Activated CD4-positive, alpha-beta T cell treated with anti-CD3 and anti-CD28 coated beads for 1 hour (primary cell): ENCODE measurements around the gene CACNA2D1.
"Not testable (repeated sequence)": the region's sequence is repeated elsewhere in the genome, so short reads cannot be mapped to it uniquely, and the experiment has no call there.

Experiments used
- DNase-seq: peaks from one replicate; pipeline ENCODE4 v3.0.0-alpha.2; 2020

The CACNA2D1 gene

DNA sequence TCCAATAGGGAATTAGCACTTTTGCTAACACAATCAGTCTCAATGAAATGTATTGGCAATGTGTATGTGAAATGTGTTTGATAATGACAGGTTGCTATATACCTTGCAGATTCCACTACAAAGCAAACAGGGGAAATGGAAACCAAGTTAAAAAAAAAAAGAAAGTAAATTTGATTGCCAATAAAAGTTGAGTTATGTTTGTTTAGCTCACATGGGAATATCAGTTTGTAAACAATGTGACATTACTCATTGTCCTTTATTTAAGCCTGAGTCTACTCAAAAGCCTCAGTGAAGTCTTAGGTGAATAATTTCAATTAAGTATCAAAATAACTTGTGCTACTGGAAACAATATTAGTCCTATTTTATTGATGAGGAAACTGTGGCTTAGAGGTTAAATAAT is 285.2 kb downstream of the CACNA2D1 start:
- DNase-seq: no peak

DNA sequence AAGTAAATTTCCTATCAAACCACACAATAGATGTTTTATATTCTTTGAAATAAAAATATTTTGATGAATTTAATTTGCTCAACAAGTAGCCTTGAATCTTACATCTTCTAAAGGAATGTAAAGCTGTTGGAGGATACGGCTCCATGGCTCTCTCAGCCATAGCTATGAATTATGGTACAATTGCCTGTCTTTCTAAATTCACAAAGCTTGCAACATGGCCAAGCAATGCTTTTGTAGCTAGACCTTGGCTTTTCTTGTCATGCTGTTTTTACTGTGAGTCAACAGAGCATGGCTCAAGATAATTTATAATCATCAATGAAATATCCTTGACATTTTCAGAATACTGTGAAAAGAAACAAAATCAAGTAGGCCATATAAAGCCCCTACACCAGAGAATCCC is 286.7 kb downstream of the CACNA2D1 start:
- DNase-seq: no peak

DNA sequence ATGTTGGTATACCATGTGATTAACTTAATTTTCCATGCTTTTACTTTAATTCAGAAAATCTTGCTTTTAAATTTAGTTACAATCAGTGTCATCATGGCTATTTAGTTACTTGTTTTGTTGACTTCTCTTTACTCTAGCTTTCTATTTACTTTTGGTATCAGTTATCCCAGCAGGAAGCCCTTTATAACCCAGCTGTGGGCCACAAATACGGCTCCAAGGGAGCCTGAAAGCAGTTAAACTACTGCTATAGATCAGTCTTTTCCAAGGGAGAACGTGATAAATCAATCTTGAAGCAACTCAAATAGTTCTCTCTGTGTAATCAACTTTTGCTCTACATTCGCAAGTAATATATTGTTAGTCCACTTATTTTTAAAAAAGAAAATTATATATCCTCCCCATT is 287.4 kb downstream of the CACNA2D1 start:
- no peak for DNase-seq

DNA sequence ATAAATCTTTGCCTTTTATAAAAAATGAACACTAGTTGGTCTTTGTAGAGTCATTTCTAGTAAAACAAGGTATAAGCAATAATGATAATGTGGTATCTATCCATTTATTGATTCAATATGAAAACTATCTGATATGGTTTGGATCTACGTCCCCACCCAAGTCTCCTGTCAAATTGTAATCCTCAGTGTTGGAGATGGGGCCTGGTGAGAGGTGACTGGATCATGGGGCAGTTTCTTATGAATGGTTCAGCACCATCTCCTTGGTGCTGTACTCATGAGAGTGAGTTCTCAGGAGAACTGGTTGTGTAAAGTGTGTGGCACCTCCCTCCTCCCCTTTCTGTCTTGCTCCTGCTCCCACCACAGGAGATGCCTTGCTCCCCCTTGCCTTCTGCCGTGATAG is 288.8 kb downstream of the CACNA2D1 start:
- DNase-seq: no peak

DNA sequence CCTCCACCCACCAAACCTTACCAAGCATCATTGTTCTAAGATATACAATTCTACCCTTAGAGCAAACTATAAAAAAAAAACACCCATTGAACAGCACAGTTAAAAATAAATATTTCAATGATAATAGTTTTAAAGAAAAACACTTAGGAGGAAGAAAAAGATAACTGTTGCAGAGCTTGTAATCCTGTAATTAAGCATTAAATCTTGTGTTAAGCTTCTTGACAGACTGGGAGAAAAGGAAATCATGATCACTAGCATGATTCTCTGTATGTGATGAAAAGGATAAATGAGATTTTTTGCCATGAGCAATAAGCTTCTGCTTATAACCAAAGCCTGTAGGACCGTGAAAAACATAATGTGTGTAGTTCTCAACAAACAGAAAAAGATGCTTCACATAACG is 289.8 kb downstream of the CACNA2D1 start:
- DNase-seq: no peak

DNA sequence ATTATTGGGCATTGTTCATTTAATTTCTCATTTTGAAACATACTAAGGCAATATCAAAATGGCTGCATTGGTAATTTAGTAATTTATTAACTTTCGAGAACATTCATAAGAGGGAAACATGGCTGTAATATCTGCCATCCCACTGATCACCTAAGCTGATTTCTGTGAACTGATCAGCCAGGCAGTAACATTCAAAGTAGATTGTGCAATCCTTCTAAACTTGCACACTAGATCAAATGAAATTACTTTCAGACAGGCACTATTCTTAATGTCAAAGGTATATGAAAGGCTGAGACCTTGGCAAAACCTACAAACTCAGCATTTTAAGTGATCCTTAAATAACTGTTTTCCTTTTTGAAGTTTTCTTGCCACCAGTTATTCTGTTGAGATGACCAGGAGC is 290.7 kb downstream of the CACNA2D1 start:
- DNase-seq: no peak

DNA sequence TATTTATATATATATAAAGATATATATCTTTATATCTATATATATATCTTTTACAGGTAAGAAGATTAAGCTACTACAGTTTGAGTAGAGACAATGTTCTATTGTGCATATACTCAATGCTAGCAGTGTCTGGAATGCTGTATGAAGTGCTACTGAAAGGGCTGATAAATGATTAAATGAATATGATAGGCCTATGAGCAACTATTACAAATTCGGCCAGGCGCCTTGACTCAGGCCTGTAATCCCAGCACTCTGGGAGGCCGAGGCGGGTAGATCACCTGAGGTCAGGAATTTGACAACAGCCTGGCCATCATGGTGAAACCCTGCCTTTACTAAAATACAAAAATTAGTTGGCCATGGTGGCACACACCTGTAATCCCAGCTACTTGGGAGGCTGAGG is 297.1 kb downstream of the CACNA2D1 start:
- no peak for DNase-seq

DNA sequence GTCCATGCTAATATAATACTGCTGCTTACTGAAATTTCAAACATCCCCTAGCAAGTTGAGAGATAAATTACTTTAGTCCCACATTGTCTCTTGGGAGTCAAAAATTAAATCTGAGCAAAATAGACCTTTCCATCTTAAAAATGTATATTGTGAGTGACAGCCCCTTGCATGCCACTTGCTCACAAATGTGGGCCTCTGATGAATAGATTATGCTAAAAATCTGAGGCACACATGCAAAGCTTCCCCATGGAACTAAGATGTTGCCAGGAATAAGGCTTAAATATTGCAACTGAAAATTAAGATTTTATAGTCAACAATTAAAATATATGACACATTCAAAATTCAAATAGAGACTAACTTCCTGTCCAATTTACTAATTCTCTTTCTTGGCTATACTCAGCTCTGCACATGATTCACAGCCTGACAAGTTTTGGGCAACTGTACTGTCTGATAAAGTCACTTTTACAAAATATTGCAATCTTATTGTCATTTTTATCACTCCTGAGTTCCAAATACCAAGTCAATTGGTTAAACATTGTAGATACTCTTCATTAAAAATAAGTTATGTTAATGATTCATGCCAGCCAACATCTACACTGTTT is 301.2 kb downstream of the CACNA2D1 start:
- DNase-seq: no peak

DNA sequence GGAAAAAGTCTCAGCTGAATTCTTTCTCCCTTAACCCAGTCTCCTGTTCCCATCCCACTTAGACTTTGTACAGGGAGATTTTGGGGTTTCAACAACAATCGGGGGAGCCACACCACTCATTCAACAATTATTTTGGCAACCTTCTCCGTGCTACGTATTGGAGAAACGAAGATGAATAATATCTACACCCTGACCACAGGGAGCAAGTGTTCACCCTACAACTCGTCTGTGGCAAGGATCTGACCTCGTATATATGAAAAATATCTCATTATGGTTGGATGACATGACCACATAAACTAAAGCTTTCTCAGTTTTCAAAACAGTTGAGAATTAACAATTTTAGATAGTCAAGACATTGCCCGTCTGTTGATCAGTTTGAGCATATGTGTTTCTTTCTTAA is 302.1 kb downstream of the CACNA2D1 start:
- no peak for DNase-seq

DNA sequence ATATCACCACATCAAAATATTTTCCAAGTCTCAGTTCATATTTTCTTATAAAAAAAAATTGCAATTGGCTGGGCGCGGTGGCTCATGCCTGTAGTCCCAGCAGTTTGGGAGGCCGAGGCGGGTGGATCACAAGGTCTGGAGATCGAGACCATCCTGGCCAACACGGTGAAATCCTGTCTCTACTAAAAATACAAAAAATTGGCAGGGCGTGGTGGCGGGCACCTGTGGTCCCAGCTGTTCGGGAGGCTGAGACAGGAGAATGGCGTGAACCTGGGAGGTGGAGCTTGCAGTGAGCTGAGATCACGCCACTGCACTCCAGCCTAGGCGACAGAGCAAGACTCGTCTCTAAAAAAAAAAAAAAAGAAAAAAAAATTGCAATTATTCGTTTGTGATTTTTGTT is 303.0 kb downstream of the CACNA2D1 start:
- not testable (repeated sequence) for DNase-seq

DNA sequence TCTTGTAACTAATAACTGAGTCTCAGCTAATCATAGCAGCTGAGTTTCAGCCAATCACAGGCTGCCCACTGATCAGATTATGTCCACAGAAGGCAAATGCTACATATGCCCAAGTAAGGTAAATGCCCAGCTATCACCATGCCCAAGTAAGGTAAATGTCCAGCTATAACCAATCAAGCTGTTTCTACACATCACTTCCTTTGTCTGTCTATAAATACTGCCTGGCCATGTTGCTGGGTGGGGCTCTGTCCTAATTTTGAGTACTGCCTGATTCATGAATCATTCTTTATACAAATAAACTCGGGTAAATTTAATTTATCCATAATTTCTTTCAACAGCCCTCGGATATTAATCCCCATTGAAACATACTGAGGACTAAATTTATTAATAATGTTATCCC is 312.4 kb downstream of the CACNA2D1 start:
- no peak for DNase-seq

DNA sequence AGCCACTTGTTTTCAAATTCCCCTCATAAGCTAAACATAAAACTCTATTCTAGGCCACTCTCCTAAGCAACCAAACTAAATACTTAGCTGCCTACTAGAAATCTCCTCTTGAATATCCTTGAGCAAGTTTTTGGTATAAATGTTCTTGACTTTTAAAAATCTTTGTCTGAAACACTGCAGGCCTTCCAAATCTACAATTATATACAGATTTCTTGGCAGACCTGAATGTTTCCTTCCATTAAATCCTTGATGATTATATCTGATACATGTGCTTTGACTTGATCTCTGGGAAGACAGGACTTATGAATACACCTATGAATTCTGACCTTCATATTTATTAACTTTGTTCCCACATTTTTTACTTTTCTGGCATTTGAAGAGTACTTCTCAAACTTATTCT is 314.5 kb downstream of the CACNA2D1 start:
- no peak for DNase-seq

DNA sequence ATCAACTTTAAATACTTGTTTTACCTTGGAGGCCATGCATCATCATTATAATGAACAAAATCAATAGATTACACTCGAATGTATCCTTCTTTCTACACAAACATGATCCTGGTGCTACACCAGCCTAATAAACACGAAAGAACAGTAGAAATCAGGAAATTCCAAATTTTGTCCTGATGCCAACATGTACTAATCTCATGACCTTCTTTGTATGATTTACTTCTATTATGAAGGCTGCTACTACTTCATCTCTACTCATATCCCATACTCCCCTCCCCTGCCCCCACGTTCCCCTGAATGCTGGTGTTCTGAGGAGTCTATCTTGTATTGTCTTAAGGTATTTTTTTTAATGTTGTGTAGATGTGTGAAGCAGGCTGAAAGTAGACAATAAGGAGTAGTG is 315.0 kb downstream of the CACNA2D1 start:
- DNase-seq: no peak

DNA sequence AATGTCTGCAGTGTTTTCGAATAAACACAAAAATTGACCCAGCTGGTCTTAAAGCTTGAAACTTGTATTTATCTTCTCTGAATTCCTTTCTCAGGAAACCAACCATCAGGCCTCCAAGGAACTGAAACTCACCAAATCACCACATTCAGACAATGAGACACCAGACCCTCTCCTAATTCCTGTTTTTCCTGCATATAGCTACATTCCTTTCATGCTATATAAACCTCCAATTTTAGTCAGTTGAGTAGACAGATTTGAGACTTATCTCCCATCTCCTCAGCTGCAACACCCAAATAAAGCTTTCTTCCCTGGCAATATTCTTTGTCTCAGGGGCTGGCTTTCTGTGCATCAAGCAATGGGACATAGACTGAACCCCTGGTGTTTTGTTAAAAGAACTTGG is 317.0 kb downstream of the CACNA2D1 start:
- DNase-seq: no peak

DNA sequence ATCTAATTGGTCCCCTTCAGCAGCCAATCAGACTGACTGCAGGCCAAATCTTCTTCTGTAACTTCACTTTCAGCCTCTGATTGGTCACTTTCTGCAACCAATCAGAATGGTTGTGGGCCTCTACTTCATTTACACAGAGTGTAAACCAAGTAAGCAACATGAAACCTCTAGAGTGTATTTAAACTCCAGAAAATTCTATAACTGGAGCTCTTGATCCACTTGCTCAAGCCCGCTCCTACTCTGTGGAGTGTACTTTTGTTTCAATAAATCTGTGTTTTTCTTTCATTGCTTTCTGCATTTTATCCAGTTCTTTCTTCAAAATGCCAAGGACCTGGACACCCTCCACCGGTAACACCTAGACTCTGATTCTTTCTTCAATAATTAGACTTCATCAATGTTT is 319.1 kb downstream of the CACNA2D1 start:
- no peak for DNase-seq

DNA sequence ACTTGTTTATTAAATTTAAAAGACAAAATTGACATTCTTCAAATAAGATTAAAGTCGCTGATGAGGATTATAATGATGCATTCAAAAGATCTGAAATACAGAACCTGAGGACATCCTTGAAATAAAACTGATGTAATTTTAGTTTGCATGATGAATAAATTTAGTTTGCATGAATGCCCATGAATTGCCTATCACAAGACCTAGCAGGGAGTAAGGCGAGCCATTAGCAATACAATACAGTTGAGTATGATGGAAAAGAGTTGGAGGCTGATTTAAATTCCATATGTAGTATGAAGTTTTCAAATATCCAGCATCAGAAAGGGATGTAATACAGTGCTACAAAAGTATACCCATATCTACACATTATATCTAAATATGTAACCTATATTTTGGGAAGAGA is 321.3 kb downstream of the CACNA2D1 start:
- no peak for DNase-seq

DNA sequence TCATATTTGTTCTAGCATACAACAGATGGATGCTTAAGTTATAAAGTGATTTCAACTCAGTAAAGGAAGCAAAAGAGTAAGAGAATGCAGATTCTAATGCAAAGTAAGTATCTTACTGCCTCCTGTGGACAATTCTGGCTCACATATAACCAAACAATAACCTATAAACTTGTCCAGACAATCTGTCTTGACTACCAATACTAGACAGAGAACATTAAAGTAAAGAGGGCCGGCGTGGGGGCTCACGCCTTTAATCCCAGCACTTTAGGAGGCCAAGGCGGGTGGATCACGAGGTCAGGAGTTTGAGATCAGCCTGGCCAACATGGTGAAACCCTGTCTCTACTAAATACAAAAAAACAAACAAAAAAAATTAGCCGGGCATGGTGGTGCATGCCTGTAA is 329.3 kb downstream of the CACNA2D1 start:
- no peak for DNase-seq

DNA sequence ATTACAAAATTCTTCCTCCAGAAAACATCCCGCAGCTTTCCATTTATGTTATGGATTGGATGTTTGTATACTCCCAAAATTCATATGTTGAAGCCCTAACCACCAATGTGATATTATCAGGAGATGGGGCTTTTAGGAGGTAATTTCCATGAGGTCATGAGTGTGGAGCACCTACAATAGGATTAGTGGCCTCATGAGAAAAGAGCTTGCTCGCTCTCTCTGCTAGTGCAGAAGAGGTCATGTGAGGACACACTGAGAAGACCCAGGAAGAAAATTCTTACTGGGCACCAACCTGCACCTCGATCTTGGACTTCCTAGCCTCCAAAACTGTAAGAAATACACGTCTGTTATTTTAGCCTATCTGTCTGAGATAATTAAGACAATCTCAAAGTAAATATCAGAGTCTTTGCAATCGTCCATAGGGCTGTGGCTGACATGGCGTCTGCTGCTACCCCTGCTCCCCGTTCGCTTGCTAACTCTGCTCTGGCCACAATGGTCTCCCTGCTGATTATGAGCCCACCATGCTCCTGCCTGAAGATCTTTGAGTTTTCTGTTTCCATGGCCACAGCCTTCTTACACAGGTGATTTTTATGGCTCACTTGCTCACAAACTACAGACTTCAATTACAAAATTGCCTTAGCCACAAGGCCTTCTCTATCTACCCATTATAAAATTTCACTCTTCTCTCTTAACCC is 333.3 kb downstream of the CACNA2D1 start:
- DNase-seq: no peak

DNA sequence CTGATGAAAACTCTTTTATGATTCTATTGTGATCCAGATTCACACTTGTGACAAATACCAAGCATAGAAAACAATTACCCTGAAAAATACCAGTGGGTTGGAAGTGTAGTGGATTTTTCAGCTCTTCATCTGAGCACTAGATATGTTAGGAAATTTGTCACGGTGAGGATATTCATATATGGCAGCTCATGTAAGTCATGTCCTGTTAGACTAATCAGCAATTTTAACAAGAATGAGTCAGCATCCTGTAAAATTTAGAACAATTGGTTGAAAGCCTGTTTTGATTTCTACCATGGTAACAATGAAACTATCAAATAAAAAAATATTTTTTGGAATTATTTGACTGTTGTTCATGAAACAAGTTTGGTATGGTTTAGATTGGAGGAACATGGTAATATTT is 334.3 kb downstream of the CACNA2D1 start:
- no peak for DNase-seq

DNA sequence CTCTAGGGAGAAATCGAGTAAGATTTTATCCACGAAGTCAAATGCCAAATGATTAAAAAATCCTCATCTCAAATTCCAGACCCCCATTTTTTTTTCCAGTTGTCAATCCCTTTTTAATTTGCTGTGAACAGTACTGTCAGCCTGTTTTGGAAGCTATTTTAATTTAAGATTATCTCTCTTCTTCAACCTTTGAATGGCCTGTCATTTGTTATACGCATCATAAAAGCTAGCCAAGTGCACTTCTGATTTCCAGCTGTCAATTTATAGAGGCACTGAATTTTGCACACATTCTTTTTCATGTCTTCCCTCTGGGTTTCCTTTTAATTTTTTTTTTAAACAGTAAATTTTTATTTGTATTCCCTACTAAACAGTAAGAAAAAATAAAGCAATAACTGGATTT is 337.4 kb downstream of the CACNA2D1 start:
- DNase-seq: no peak

DNA sequence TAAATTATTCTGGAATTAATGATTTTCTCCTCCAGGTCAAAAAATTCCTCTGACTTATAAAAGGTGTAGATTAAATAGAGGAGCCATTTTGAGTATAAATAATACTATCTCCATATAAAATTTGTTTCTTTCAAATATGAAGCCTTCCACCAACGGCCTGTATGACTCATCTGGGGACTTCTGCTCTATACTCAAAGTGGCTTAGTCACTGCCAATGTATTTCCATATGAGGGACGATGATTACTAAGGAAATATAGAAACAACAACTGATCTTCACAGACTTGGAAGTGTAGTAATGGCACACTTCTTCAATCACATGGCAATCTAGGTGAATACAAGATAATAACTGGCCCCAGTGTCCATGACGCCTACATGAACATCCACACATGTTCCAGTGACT is 338.1 kb downstream of the CACNA2D1 start:
- DNase-seq: no peak

DNA sequence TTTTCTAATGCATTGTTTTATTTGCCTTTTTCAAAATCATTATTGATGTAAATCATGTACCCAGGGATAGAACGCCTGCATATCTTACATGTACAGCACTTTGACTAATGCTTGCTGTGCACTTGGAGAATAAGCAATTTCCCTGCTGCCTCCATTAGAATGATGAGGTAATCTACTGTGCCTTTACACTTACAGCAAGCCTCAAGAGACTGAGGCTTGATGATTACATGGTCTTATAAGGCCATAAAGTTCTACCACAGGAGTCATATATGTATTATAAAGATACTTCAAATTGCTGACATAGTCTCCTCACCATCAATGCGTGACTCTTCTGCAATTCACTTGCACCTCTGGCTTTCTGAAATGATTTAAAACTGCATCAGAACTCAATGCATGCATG is 345.2 kb downstream of the CACNA2D1 start:
- DNase-seq: no peak

DNA sequence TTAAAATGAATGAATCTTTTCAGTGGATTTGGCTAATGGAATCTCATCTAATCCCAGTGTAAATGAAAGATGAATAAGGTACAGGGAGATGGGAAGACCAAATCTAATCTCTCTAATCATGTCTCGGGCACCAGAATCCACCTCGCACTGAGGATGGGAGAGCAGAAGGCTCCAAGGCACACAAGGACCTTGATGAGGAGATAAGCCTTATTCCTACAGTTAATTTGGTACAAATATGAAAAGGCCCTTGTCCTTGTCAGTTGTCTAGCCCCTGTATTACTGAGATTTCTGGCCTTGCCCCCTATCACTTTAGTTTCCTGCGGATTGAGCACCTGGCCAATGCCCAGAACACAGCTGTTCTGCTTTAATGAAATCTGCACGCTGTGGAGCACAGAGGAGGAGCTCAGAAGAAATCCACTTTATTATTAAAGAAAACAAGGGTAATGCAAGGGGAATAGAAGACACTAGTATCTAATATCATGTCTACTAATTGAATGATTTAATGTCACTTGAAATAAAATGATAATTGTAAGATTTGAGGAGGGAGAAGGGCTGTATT is 352.4 kb downstream of the CACNA2D1 start:
- DNase-seq: no peak

DNA sequence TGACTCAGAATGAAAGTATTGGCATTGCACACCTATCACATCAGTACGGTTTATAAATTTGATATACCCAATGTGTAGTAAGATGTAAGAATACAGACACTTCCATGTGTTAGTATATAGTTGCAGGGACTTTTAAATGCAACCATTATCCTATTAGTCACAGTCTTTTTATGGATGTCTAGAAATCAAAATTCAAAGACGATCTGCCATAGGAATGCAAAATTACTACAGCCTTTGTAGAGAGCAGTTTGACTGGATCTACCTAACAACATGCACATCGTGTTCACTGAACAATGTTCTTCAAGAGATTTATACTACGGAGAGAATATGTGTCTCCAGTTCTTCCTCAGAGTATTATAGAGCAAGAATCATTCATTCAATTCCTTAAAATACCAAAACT is 356.5 kb downstream of the CACNA2D1 start:
- DNase-seq: no peak

DNA sequence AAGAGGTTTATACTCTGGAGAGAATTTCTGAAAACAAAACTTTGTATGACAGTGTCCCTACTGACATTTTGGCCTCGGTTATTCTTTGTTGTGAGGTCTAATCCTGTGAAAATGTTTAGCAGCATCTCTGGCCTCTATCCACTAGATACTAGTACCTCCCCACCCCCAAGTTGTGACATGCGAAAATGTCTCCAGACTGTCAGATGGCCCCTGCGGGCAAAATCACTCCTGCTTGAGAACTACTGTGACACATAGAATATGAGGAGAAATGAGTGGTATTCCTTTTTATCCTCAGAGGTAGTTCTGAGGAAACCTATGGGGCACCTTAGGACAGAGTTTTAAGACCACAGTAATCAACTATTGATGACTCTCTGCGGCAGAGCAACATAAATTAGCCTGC is 358.5 kb downstream of the CACNA2D1 start:
- no peak for DNase-seq
